NCI-H2196 (cell line): ENCODE measurements around the gene AGRN.
"Not testable (repeated sequence)": the region's sequence is repeated elsewhere in the genome, so short reads cannot be mapped to it uniquely, and the experiment has no call there.

Experiments used
- DNase-seq: peaks from one replicate; lab custom pipeline; 2025; ENCODE audit not compliant: unreplicated experiment; lab: John Stamatoyannopoulos, UW

AGRN gene

DNA sequence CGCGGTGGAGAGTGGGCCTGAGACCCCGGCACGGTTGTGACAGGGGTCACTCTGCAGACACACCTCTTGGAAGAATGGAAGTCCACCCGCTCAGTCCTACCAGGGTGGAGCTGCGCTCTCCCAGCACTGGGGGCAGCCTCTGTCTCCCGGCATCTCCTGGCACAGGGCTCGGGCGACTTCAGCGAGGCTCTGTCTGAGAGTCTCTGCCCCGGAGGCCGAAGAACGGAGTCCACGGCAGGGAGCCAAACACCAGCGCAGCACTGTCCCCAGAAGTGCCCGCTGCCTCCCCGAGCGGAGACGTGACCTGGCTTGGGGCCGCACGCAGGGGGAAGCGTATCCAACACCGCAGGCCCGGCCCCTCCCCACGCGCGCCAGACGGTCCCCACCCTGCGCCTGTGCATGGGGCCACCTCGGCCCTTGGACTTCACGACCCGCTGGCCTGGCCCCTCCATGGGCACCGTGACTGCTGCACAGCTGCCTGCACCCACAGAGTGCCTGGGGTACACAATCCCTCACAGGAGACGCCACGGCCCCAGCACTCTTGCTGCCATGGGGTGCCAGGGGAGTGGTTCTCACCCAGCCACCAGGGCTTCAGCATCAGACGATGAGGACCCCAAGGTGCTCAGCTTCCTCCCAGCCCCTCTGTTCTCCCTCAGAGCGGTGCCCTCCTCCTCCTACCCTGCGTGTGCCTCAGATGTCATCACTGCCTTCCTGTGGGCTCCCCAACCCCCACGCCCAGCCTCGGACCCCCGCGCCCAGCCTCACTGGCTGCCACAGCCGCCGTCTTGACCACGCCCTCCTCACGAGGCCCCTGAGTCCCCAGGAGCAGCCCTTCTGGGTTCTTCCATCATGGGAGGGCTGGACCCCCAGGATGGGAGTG, 69.1 kb downstream of the AGRN start:
- no peak for DNase-seq

DNA sequence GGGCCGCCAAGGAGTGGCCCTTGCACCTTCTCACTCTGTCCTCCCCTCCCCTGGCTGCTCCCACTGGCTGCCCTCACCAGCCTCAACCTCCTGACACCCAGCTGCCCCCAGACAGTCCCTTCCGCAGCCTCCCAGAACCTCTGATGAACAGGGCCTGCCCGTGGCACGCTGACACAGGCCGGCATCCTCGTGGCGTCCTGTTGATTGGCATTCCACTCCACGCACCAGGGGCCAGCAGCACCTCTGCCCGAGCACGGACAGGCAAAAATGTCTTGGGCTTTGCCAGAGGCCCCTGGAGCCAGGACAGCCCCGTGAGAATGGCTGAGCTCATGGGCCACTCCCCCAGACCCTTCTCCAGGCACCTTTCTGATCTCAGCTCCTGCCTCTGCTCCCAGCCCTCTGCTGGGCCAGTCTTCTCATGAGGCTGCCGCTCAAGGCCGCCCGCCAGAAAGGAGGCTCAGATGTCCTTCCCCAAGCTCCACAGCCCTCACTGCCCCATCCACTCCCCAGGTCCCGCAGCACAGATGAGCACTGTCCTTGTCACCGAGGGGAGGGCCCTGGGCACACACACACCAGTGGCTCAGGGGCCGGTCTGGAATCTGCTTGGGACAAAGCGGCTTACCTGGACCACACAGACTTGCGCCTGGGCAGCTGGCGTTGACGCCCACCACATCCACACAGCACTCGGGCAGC, 70.0 kb downstream of the AGRN start:
- DNase-seq: no peak

DNA sequence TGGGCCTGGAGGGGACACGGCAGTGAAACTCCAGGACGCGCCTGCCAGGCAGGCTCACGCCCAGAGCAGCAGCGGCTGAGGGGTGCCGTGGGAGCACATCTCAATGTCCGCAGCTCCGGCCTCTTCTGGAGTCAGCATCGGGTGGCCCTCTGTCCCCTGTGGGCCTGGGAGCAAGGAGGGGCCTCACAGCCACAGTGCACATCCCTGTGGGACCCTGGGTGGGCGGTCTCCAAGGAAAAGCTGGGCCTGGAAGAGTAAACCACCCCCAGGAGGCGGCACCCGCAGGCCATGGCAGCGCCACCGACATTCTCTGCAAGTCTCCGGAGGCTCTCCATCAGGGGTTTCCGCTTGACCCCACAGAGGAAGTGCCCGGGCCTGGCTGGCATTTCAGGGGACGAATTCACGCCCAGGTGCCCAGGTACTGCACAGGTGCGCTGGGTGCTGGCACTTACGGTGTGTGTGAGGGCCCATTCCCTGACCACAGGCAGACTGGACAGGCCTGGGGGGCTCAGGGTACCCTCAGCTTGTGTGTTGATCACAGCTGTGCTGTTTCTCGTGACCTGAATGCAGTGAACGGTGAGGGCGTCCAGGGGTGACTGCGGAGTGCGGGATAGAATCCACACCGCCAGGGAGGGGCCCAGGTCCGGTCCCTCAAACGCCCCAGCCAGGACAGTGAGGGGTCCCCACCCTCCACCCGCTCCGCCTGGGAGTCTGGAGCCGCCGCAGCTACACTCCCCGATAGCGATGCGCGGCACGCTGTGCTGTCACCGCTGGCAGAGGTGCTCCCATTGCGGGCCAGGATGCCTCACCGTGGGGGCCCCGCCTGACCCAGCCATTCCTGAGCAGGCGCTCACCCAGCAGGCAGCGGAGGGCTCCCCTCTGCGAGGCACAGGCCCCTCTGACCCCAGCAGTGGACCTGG, 70.8 kb downstream of the AGRN start:
- no peak for DNase-seq

DNA sequence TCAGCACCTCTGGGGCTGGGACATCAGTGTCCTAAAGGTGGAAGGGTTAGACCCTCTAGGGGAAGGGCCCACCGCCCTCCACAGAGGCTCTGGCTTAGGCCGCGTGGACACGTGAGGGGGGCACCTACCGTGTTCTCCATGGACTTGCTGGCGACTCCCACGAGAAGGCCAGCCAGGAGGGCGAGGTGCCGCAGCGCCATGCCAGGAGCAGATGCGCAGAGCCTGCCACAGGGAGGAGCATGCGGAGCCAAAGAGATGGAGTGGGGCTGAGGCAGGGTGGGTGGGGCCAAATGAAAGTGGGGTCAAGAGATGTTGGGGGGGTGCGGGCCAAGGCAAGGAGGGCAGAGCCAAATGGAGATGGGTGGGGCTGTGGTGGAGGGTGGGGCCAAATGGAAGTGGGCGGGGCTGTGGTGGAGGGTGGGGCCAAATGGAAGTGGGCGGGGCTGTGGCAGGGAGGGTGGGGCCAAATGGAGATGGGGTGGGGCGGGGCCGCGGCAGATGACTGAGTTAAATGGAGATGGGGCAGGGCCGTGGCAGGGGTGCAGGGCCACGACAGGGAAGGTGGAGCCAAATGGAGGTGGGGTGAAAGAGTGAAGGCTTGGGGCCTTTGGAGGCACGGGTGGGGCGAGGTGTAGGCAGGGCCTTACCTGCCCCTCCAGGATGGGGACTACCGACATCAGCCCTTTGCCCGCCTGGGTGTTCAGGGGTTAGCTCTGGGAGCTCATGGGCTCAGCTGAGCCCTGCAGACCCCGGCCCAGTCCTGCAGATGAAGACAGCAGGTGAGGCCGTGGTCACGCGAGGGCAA, 71.6 kb downstream of the AGRN start:
- no peak for DNase-seq

DNA sequence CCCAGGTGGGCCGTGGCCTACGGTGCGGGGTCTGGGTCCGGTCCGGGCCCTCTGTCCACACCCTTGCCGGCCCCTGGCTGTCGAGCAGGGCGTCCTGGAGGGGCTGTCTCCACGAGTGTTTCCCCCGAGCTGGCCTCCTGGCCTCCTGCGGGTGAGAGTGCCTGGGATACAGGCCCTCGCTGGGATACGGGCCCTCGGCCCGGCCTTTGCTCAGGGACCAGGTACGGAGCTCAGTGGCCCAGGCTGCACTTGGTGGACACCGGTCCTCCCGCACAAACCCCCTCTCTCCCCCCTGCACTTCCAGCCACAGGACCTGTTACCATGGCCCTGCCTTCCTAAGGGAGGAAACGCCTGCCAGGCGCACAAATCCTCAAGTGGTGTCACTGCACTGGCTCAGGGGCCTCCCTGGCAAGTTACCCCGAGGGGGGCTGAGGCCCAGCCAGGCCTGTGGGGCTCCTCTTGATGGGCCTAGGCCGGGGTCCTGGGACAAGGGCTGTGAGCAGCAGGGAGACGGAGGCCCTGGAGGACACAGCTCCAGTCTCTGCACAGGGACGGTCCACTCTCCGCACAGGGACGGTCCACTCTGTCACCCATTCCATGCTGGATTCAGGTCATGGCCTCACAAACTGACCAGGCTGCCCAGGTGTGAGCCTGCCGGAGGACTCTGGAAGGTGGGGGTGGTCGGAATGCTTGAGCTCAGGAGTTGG, 72.4 kb downstream of the AGRN start:
- no peak for DNase-seq

DNA sequence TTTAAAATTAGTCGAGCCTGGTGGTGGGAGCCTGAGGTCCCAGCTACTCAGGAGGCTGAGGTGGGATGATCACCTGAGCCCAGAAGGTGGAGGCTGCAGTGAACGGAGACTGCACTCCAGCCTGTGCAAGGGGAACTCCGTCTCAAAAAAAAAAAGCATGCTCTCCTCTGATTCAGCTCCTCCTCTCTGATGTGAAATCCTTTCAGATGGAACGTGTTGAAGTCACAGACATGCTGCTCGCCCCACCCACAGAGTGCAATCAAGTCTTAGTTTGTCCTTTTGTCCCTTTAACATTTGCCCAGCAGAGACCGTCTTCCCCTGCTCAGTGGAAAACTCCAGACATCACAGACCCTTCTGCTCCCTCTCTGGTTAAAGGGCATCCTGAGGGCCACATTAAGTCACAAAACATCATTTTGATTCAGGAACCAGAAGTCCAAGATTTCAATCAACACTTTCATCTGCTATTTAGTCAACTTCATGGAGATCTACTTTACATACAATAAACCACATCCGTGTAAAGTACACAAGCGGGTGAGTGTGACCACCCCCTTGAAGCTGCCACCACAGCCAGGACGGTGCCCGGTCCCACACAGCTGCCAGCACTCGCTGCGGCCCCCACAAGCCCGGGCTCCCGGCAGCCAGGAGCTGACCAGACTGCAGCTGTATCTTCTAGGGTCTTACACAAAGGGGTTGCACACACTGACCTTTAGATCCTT, 73.1 kb downstream of the AGRN start:
- no peak for DNase-seq

DNA sequence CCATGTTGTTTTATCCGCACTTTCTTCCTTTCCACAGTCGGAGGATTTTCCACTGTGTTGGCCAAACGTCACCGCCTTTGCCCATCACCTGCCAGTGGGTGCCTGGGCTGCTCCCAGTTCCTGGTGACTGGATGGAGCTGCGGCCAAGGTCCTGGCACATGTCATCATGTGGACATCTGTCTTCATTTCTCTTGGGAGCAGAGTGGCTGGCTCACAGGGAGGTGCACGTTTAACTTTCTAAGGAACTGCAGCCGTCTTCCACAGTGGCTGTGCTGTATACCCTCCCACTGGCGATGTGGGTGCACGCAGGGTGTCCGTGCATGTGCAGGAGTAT, 73.7 kb downstream of the AGRN start:
- no peak for DNase-seq

DNA sequence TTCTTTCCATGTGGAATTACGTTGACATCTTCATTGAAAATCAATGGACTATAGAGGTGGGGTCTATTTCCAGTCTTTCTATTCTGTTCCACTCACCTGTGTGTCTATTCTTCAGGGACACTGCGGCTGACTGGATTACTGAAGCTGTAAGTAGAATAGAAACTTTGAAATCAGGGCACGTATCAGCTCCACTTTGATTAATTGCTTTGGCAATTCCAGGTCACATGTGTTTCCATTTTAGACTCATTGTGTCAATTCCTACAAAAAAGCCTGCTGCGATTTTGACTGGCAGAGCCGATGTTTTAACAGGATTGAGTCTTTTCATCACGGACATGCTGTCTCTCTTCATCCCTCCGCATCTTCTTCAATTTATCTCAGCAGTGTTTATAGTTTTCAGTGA, 75.1 kb downstream of the AGRN start:
- DNase-seq: no peak

DNA sequence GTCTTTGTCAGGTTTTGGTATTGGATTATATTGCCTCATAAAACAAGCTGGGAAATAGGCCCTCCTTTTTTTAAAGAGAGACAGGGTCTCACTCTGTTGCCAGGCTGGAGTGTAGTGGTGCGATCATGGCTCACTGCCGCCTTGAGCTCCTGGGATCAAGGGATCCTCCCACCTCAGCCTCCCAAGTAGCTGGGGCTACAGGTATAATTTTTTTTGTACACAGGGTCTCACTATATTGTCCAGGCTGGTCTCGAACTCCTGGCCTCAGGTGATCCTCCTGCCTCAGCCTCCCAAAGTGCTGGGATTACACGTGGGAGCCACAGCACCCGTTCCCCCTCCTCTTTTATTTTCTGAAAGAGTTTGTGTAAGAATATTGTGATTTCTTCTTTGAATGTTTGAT, 76.2 kb downstream of the AGRN start:
- DNase-seq: not testable (repeated sequence)

DNA sequence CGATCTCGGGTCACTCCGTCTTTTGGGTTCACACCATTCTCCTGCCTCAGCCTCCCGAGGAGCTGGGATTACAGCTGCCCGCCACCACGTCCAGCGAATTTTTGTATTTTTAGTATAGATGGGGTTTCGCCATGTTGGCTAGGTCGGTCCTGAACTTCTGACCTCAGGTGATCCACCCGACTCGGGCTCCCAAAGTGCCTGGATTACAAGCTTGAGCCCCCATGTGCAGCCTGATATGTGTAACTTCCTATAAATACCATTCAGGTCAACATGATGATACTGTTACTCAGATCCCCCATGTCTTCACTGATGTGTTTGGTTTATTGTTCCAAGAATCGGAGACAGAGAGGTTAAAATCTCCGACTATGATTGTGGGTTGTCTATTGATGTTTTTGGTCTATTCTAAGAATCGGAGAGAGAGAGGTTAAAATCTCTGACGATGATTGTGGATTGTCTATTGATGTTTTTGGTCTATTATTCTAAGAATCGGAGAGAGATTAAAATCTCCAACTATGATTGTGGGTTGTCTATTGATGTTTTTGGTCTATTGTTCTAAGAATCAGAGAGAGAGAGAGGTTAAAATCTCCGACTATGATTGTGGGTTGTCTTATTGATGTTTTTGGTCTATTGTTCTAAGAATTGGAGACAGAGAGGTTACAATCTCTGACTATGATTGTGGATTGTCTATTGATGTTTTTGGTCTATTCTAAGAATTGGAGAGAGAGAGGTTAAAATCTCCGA, 78.9 kb downstream of the AGRN start:
- DNase-seq: no peak

DNA sequence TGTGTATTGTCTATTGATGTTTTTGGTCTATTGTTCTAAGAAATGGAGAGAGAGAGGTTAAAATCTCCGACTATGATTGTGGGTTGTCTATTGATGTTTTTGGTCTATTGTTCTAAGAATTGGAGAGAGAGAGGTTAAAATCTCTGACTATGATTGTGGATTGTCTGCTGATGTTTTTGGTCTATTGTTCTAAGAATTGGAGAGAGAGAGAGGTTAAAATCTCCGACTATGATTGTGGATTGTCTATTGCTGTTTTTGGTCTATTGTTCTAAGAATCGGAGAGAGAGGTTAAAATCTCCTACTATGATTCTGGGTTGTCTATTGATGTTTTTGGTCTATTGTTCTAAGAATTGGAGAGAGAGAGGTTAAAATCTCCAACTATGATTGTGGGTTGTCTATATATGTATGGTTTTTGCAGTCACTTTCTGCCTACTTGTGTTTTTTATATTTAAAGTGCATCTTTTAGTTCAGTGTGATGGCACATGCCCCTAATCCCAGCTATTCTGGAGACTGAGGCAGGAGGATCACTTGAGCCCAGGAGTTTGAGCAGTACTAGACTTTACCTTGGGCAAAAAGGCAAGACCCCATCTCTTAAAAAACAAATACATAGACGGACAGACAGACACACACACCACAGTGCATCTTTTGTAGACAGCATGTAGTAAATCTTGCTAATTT, 79.7 kb downstream of the AGRN start:
- DNase-seq: no peak

DNA sequence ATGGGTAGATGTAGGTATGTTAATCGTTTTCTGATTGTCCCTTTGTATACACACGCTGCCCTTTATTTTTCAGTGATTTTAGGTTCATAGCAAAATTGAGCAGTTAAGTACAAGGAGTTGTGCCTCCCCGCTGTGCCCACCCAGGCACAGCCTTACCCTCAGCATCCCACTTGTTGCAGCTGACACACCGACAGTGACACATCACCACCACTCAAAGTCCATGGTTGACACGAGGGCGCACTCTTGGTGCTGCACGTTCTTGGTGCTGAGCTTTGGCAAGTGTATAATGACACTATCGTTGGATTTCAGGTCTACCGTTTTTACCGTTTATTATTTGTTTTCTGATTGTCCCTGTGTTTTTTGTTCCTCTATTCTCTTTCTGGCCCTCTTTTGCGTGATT, 80.4 kb downstream of the AGRN start:
- DNase-seq: no peak

DNA sequence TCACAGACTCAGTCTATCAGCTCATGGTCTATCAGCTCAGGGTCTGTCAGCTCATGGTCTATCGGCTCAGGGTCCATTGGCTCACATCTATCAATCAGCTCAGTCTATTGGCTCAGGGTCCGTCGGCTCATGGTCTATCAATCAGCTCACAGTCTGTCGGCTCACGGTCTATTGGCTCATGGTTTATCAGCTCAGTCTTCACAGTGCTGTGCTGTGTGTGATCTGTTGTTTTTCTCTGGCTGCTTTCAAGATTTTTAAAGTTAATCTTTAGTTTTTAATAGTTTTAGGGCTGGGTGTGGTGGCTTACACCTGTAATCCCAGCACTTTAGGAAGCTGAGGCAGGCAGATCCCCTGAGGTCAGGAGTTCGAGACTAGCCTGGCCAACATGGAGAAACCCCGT, 81.6 kb downstream of the AGRN start:
- no peak for DNase-seq

DNA sequence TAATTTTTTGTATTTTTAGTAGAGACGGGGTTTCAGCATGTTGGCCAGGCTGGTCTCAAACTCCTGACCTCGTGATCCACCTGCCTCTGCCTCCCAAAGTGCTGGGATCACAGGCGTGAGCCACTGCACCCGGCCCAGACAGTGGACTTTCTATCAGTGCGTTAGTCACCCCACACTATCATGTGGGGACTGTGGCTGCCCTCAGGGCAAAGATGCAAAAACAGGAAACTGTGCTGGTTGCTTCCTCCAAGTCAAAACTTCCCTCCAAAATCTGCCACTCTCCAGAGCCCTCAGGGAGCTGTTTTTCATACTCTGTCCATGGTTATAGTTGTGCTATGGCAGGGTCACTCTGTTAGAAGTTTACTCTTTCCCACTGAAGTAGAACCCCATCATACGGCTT, 84.2 kb downstream of the AGRN start:
- not testable (repeated sequence) for DNase-seq
